GM19397 (cell line): ENCODE measurements around the gene DCST2.
A peak's percentile ranks its signal among the peaks of the same experiment; 100 is the strongest.

Source experiments
- ATAC-seq: cut with Tn5 transposase; IDR thresholded peaks from one replicate; pipeline ENCODE4 v1.9.1; 2021; ENCODE audit warnings: mild to moderate bottlenecking, moderate library complexity; ENCODE audit not compliant: unreplicated experiment

Gene DCST2

DNA sequence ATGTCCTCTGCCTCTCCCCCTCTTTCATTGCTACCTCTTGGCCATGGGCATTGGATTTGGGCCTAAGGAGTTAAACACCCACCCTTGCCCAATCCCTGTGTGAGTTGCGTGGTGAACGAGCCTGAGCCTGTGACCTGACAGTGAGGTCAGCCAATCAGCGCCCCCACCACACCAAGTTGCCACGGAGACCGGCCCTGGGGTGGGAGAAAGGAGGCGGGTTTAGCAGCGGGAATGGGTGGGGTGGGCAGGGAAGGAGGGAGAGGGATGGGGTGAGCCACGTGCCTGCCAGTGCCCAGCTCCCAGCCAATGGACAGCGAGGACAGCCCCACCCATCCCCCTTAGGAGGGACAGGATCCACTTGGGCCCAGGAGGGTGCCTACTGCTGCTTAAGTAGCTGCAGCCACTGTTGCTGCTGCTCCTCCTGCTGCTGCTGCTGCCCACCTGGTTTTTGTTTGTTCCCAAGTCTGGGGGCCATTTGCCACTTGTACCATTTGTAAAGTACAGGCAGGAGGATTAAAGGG lies 21.5 kb downstream of the DCST2 start:
- ATAC-seq, result no peak

DNA sequence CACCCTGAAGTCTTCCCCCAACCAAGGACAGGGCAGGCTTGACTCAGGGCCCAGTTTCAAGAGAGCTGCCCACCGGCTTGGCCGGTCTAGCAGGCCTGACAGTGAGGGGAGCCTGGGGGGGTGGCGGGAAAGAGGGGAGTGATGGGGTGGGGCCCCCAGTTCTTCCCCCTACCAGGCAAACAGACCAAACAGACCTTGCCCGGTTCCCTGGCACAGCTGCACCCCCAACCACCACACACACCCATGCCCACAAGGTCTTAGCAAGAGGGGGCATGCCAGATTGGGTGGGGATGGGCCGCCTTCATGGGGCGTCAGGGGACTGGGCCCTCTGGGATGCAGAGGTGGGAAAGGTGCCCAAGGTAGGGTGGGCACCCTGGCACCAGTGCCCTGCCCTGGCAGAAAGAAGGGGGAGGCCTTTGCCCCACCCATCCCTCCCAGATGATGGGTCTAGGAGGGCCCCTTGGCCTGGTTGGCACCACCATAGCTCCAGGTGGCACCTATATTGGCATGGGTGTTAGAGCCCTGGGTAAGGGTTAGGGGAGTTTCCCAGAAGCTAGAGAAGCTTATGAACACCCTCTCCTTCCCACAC lies 22.1 kb downstream of the DCST2 start:
- no peak for ATAC-seq

DNA sequence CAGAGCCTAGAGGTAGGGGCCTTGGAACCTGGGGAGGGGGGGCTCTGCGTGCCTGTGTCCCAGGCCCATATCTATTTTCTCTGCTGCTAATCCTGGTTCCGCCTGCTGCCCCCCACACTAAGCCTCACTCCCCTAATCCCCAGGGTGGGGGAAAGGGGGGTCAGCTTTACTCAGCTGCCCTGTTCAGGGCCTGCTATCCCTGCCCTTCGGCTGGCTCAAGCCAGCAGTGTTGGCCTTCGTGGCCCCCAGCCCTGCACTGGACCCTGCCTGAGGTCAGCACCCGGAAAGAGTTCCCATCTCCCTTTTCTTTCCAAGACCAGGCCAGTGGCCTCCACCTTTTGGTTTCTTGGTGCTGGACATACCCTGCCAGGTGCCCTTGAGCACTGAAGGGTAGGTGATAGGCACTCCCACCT lies 22.6 kb downstream of the DCST2 start:
- no peak for ATAC-seq

DNA sequence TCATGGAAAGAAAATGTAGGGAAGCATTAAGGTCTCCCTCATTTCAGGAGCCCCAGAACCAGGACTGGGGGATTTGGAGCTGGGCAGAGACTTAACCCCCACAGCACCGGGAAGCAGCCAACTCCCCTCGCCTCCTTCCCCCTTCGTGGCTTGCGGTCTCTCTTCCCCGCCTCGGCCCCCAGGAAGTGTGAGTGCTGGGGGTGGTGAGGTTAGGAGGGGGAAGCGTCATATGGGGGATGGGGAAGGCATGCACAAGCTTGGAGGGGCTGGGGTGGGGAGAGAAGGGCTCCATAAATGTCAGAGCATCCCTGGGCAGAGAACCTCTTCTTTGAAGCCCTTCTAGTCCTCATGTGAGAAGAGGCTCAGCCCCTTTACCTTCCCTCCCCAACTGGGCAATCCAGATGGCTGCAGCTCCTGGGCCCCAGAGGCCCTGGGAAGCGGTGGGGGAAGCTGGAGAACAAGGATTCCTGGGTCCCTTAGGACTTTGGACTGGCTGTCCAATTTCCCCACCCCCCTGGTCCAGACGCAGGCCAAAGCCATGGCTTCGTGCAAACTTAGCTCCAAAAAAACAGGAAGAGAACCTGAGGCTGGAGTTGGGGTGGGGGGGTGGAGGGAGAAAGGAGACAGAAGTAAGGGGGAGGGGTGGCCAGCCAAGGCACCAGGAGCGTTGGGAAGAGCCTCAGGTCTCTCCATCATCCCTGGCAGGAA lies 23.2 kb downstream of the DCST2 start:
- no peak for ATAC-seq

DNA sequence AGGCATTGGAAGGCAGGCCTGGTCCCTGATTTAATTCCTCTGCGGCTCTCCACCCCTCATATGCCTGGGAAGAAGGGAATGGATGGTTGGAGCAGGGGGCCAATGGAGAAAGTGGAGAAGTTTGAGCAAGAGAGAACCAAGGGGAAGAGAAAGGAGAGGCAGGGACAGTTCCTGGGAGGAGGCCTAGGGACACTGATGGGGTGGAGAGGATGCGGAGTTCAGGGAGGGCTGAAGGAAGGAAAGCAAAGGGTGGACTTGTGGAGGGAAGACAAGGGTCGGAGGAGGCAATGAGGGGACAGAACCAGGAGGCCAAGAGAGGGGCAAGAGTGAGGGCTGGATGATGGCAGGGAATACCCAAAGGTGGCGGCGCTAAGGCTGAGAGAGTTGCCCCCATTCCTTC lies 23.8 kb downstream of the DCST2 start:
- no peak for ATAC-seq

DNA sequence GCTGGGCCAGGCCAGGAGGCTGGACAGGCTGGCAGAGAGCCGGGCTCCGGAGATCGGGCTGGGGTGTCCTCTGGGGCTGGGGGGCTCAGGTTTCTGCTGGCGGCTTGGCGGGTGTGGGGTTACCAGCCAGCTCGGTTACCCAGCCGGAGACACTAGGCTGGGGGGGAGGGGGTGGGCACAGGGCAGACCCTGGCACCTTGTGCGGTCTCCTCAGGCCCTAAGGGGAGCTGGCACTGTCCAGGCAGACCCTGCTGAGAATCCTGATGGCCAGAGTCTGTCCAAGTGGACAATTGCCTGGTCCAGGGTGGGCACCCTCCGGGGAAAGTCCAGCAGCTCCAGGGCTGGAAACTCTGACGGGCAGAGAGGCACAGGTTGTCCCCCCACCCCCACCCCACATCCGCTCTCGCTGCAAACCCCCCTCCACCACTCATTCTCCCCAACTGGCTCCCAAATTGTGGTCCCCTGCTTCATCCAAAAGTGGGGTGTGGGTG lies 24.3 kb downstream of the DCST2 start:
- no peak for ATAC-seq

DNA sequence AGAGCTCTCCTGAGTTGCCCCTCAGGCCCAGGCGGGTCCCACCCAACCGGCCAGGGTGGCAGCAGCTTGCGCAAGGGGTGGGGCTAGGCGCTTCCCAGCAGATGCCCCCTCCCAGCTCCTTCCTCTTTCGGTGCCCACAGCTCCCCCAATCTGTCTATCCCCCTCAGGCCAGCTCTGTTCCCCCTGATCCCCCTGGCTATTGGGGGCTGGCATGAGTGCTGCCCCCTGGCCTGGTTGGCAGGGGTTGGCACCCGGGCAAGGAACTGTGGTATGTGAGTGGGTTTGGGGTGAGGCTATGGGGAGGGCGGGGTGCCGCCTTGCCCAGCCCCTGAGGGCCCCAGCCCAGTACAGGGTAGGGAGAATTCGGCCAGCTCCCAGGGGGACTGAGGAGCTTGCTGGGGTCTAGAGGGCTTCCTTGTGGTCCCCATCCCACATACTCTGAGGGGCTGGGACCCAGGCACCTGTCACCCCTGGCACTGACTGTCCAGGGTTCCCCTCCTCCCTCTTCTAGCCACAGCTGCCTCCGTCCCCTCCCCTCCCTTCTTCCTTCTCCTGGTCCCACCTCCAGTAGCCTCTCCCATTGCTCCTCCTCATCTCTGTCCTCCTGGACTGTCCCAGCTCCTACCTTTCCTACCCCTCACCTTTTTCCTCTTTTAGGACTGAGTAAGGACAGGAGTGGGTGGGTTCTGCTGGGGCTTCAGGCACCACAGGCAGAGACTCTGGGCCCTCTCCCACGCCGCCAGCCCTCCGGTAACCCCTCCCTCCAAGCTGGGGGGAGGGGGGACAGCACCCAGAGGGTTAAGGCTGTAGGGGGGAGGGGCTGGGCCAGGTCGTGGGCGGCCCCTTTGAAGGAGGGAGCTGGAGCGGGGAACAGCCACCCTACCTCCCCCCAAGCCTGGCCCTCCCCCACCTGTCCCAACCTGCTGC lies 25.3 kb downstream of the DCST2 start:
- ATAC-seq, result no peak

DNA sequence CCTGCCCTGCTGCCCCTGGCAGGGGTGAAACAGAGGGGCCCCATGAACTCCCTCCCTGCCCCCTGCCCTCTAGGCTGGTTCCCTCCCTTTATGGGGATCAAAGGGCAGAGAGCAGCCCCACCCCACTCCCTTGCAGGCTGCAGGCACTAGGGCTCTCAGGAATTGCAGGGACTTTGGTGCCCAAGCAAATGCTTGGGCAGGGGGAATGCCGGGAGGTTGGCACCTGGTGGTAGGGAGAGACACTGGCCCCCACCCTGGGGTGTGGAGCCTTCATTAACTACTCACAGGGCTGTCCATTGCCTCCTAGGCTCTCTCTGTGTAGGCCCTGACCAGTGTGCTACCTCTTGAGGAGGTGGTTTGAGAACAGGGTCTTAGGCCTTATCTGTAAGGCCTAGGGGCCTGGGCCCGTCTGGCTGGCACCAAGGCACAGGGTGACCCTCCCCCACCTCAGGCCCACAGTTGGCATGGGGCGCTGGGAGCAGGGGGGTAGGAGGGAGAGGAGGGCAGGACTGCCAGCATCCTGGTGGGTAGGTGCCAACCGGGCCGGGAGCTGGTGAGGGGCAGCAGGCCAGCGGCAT lies 26.2 kb downstream of the DCST2 start:
- ATAC-seq, result no peak

DNA sequence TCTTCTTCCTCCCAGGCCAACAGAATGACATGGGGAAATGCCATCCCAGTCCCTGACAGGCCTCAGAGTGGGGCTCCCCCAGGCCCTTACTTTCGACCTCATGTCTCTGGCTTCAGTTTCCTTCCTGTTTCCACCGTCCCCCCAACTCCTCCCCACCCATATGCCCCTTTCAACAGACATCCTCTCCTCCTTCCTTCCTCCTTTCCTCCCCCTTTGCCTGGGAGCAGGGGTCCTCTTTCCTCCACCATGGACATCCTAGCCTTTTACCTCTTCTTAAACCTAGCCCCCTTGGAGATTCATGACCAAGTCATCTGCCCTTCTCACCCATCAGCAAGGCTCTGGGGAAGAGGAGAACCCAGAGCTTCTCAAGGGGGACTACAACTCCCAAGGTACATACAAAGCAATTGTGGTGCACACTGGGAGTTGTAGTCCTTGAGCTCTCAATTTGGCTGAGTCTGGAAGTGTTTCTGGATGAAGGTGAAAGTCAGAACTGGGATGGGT lies 26.9 kb downstream of the DCST2 start:
- no peak for ATAC-seq

DNA sequence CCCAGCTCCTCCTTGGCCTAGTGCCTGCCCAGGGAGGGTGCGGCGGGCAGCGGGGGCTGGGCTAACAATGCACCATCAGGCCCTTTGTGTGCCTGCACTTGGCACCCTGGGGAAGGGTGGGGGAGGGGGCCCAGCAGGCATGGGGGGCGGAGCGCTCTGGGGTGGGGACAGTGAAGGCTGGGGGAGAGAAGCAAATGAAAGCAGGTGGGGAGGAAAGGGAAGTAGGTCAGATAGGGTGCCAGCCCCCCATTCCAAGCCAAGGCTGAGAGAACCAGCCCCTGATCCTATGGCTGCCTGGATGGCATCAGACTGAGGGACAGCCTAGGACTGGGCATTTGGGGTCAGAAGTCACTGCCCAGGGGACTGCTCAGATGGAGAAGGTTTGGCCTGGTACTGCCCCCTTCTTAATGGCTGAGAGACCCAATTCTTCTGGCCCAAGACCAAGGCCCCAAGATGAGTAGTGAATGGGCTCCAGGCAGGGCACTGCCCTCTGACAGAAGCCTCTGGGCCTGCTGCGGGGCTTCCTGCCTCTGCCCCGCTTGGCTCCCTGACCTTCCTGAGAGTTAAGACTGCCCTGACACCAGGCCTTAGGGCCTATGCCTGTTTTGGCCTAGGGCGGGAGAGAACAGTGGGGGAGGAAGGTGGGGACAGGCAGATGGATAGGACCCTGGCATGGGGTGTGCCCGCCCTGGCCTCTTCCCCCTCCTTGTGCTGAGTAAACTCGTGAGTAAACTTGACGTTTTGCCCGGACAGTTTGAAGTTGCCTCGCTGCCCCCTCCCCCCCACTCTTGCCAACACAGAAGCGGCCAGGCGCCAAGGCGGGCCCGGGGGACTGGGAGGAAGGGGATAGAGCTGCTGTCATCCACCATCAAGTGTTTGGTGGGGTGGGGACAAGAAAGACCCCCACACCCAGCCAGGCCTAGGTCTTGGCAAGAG lies 28.2 kb downstream of the DCST2 start:
- ATAC-seq, result no peak

DNA sequence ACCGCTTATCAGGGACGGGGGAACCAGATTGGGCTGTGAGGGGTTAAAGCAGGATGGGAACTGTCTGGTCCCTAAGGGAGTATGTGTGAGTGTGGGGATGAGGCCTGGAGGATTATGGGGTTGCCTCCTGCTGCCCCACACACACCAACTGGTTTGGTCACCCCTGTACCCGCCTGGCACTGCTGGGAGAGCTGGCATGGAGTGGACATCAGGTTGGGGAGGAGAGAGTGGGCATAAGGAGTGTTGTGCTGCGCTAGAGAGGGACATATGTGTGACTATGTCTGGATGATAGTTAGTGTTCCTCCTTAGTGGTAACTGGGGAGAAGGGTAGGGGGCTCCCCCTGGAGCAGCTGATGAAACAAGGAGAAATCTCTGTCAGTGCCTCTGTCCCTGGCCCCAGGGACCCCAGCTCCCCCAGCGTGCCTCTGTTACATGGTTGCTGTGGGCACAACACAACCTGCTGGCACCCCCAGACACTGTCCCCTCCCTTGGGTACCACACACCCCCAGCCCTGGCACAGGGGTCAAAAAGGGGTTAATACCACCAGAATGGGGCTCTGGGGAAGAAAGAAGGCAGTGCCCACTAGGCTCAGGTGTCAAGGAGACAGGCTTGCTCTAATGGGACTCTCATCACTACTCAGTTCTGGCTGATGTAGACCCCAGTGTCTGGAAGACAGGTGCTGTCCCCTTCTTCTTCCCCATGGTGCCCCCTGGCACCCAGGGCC lies 29.1 kb downstream of the DCST2 start:
- ATAC-seq, result no peak

DNA sequence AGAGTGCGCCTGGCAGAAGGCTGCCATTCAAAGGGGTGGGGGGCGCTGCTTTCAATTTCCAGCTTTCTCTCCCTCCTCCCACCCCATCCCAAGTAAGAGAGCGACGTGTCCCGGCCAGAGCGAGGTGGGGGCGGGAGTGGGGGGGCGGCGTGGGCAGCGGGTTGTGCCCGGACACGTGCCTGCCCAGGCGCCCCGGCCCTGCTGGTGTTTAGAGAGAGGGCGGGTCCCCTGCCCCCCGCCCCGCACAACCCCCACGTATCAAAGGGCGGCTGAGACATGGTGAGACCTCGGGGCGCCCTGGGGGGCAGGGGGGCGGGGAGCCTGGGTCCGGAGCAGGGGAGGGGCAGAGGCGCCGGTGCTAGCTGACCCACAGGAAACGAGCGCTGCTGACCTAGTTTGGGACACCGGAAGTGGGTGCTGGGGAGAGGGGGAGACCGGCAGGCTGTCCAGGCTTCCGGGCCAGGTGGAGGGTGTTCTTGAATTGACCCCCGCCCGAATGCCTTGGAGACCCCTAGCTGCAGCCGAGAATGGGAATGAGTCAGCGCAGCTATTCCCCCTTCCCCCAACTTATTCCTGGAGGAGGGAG lies 29.7 kb downstream of the DCST2 start:
- ATAC-seq, result no peak

DNA sequence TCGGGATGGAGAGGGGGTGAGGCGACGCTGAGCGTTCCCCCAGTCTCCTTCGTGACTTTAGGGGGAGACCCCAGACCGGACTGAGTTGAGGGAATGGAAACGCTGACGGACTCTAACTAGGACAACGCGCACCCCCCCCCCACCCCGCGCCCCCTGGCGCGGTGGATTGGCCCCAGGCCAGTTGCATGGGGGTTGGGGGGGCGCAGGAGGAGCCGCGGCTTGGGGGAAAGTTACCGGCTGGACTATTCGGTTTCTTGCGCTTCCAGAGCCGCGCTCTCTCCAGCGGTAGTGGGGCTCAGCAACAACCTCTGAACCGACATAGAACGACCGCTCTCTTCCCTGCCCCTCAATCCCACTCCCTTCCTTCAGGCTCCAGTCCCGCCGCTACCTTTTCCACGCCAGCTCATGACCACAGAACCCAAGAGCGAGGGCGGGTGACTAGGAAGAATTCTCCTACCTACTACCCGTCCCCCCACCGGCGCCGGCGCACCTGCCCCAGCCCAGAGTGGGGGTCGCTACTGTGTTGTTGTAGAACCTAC lies 30.3 kb downstream of the DCST2 start:
- ATAC-seq, result no peak

DNA sequence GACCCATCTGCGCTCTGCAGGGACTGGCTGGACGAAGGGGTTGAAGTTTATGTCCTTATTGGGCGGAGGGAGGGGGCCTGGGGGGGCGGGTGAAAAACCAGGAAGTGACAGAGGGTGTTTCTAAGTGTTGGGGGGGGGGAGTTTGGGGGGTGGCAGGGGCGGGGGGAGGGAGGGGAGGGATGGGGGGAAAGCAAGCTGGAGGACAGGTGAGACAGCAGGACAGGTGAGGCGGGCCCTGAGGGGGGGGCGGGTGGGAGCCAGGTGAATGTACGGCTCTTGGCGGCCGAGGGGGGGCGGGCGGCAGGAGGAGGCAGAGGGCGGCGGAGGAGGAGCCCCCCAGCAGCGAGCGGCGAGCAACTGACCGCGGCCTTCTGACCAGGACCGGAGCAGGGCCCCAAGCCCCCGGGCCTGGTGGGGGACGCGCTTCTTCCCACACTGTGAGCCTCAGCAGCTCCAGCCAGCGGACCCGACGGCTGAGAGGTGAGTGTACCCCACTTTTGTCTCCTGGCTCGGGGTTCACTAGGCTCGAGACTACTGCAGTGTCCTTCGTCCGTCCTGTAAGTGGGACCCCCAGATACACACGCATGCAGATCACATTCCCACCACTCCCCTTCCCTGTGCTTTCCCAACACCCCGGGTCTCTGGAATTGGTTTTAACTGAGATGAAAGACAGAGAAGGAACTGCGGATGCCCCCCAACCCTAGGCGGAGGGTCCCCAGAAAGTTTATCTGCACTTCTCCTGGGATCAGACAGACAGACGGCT lies 30.9 kb downstream of the DCST2 start, which contains the start of gene ZBTB7B:
Gene ZBTB7B, plus strand, starts transcription at position 339 of the 763 bp plus-strand sequence. CDS start 11,859 bp downstream, outside the sequence.
- ATAC-seq, result no peak

DNA sequence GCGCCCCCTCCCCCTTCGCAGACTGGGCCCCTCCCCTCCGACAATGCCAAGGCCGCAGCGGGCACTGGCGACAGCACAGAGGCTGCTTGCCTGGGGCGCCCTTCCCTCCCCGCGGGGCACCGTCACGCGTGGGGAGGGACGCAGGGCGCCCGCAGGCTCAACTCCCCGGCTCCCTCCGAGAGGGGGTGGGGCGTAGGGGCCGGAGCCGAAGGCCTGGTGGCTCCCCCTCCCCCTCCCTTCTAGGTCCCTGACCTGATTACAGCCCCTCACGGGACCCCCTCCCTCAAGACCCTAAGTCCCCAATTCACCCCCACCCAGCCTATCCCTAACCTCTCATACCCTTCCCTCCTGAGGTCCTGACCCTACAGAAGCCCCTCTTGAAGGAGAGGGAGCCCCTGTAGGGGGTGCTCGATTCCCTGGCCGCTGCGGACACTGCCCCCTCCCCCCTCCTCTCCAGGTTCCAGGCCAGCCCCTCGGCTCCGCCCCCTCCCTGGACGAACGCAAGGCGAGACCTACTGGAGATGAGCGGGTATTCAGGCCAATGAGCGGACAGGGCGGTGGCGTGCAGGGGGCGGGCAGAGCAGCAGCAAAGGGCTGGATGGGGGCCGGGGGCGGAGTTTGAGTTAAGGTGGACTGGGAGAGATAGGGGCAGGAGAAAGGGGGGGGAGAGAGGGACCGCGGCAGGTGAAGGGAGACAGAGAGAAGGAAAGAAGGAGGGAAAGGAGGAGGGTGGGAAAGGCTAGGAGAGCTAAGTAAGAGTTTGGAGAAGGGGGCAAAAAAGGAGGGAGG lies 31.7 kb downstream of the DCST2 start:
- ATAC-seq, result peak; percentile 48

DNA sequence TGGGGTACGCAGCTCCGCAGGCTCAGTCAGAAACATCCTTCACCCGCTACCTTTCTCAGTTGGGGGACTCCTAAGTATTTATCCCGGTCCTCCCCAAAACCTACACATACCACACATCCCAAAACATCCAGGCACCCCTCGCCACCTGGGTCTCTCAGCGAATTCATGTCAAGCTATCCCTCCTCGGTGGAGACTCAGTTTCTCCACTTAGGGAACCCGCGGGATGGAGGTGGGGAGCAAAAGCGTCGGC lies 32.2 kb downstream of the DCST2 start:
- ATAC-seq, result no peak
